NCI-H2227 treated with DMSO at 0.1 percent for 48 hours (cell line): ENCODE results near the gene CHRDL2.

Source experiments
- DNase-seq: peaks from one replicate; lab custom pipeline; 2025; lab: John Stamatoyannopoulos, UW

CHRDL2 gene

DNA sequence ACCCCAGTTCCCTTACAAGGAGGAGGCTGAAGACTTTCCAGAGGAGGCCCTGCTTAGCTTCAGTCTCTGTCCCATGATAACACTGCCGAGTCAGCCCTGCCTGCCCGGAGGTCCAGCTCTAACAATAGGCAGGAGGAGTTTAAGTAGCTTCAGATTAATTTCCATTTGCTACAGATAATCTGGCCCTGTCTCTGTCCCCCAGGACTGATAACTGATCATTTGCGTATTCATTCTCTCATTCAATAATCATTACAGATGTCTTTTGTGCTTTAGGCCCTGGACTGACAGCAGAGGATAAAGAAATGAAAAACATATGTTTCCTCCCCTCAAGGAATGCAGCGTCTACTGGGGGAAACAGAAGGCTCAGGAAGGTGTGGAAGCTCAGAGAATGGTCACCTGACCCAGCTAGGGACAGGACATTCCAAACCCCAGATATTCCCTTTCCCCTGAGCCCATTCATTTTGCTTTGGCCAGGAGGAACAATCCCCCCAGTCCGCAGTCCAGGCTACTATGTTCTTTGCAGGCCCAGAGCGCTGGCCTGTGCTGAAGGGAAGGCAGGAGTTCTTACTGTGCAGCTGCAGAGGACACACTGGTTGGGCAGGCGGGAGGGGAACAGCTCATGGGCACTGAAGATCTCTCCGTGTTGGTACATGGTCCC, 20.8 kb downstream of the CHRDL2 start:
- DNase-seq, result no peak

- DNase-seq, result no peak
Observed at GRCh38 chr11:74709175-74709574, 22.1 kb downstream of the CHRDL2 start.

GRCh38 chr11:74707602-74708510, 23.4 kb downstream of the CHRDL2 start:
- no peak for DNase-seq

- no peak for DNase-seq
Observed at GRCh38 chr11:74707182-74707581, 24.0 kb downstream of the CHRDL2 start.

- DNase-seq, result no peak
Observed at GRCh38 chr11:74703211-74703610, 28.0 kb downstream of the CHRDL2 start.

DNA sequence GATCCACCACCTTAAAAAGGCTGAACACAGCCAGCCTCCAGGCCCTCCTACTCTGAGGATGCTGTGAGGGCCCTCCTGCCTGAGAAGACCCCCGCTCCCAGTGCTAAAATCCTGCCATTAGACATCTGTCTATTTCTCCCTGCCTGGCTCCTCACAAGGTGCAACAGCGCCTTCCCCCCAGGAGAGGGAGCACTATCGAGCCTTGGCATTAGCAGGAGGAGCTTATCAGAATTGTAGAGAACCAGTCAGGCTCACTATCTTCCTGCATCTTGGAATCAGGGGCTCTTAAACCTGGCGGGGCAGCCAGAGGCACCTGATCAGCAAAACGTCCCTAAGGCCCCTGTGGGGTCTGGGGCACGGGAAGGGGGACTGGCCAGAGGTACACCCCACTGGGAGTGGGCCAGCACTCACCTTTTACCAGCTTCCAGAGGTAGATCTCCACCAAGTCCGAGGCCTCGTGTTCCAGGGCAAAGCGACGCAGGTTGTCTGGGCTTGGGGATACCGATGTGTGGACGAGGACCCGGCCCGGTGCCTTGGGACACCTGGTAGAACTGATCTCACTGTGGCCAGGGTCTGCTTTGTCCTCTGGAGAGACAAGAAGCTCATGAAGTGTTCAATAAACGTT, 28.7 kb downstream of the CHRDL2 start:
- peak; percentile 45 for DNase-seq

- DNase-seq, result no peak
Observed at GRCh38 chr11:74701351-74701750, 29.9 kb downstream of the CHRDL2 start.

- no peak for DNase-seq
Observed at GRCh38 chr11:74699615-74700396, 31.4 kb downstream of the CHRDL2 start.

- DNase-seq, result no peak
Observed at GRCh38 chr11:74697722-74698121, 33.5 kb downstream of the CHRDL2 start.

DNA sequence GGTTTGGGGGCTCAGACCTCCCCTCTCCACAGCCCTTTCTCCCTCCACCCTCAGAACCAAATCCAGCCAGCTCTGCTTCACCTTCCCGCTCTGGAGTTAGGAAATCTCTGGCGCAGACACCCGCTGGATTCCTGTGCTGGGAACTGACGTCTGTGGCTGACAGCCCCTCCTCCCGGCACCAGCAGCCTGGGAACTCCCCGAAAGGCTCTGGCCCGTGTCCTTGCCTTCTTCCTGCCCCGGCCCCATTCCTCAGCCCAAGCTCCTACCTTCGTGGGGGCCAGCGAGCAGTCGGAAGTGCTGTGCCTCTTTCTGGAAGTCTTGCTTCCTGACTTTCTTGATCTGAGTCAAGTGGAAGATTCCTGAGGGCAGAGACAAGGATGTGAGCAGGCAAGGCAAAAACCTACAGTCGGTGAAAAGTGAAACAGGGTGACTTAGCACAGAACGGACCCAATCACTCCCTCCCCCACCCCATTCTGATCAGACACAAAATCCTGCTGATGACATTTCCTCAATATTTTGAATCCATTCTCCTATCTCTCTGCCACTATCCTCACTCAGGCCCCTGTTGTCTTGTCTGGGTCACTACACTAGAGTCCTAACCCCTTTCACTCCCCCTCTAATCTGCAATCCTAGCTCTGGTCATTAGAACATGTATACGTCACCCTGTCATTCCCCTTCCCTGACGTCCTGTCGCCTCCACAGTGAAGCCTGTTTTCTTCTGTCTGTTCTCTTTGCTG, 34.1 kb downstream of the CHRDL2 start:
- DNase-seq, result no peak

- no peak for DNase-seq
Observed at GRCh38 chr11:74696500-74696899, 34.7 kb downstream of the CHRDL2 start.

DNA sequence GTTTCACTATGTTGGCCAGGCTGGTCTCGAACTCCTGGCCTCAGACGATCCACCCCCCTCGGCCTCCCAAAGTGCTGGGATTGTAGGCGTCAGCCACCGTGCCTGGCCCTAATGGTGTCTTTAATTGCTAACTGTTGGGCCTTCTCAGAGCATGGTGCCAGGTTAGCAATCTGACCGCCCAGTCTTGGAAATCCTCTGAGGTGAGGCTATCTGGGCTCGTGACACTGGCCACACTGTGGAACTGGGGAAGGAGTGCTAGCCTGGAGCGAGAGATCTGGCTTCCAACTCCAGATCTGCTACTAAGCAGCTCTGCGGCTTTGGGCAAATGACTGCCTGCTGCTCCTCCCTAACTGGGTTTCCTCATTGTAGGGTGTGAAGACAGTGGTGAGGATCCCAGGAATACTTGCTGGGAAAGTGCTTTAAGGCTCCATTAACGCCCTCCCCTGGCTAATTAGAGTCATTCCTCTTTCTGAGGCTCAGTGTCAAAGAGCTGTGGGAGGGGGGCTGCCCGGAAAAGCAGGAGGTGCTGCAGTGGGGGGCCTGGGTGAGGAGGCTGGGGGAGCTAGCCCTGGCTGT, 35.4 kb downstream of the CHRDL2 start:
- no peak for DNase-seq

- DNase-seq, result no peak
Observed at GRCh38 chr11:74694136-74694930, 36.9 kb downstream of the CHRDL2 start.

DNA sequence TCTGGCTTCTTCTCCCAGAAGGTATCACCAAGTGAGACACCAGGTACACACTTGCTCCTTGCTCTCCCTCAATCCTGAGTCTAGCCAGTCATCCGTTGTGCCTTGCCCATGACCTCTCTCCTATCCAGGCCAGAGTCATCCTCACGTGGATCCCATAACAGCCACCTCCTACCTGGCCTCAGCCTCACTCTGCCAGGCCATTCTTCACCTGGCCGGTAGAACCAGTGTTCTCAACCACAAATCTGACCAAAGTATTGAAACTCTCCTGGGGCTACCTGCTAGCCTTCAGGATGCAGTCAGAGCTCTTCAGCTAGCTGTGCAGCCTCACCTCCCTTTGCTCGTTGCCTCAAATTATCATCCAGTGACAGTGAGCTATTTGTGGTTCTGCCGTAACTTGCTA, 37.7 kb downstream of the CHRDL2 start:
- DNase-seq, result no peak

DNA sequence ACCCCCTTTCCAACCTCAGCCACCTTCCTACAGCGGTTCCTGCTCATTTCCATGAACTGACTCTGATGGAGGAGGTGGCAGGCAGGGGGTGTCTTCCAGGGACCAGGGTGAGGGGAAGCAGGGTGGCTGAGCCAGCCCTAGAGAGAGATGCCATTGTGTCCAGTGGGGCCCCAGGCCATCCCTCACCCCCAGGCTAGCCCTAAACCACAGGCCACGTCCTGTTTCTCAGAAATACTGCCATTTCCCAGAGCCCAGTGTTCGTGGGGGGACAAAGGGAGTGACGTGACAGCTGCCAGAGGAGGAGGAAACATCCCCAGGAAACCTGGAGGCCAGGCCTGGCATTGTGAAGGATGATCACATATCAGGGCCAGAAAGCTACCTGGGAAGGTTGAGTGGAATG, 39.5 kb downstream of the CHRDL2 start:
- no peak for DNase-seq

DNA sequence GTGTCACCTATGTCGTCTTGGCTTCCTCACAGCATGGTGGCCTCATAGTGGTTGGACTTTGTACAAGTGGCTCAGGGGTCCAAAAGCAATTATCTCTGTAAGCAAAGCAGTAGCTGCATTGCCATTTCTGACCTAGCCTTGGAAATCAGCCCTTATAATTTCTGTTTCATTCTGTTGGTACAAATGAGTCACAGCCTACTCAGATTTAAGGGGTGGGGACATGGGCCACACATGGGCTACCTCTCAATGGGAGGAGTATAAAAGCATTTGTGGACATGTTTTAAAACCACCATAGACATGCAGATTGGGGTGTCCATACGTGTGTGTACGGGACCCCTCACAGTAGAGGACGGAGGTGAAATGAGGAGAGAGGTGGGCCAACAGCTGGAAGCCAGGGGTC, 41.6 kb downstream of the CHRDL2 start:
- no peak for DNase-seq

DNA sequence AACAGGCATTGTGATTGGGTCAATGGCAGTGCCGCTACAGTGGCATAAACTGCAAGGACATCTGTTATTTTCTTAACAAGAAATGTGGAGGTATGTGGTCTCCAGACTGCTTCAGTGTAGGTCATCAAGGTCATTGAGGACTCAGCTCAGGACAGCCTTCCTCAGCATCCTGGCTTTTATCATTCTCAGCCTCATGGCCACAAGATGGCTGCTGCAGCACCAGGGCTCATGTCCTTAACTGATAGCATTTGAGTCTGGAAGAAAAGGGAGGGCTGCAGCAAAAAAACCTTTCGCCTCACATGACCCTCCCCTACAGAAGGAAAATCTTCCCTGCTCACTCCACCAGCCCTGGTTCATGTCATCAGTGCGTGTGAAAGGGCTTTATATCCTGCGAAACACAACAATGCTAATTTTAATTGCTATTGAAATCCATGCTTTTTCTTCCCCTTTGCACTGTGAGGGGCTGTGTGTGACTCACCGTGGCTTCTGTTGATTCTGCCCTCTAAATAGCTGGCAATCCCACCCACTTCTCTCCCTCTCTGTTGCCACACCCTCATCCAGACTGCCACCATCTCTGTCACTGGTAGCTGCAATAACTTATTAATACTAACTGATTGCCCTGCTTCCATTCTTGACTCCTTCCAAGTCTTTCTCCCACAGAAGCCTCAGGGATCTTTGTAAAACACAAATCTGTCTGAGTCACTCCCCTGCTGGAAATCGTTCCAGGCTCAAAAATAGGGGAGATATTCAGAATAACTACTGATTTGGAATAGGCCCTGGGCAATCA, 43.8 kb downstream of the CHRDL2 start:
- no peak for DNase-seq

DNA sequence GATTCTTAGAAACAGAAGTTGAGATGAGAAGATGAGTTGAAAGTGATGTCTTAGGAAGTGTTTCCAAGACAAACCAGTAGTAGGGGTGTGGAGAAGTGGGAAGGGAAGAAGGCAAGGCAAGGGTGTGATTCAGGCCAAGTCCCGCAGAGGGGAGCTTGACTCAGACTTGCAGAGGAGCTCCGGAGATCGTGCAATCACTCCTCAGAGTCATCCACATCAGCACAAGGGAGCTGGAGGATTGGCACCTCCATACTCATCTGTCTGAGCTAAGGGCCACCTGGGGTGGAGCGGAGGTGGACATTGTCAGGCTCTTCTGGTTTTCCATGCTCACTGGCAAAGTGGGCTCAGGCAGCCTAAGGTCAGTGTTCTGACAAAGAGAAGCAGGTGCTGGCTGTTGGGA, 44.4 kb downstream of the CHRDL2 start:
- DNase-seq, result no peak

- DNase-seq, result no peak
Observed at GRCh38 chr11:74685905-74686304, 45.3 kb downstream of the CHRDL2 start.

DNA sequence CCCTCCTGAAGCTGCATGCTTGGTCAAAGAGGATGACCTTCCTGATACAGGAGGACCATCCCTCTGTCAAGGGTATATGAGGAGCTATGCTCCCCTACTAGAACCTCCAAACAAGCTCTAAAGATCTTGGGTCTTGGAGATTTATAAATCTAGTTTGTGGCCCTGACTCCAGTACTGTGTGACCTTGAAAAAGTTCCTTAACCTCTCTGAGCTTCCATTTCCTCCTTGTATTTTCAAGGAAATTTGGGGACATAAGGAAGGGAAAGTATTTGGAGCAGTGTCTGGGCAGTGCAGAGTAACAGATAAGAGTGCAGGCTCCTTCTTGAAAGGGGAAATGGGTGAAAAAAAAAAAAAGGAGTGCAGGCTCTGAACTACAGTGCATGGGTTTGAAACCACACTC, 45.9 kb downstream of the CHRDL2 start:
- no peak for DNase-seq
